Measurements from ENCODE around the gene PYCARD. TPM values are rescaled to one million over a fixed set of nuclear protein-coding genes. Genes with fewer than 3 reads are reported as not detected.

Gene PYCARD
- total and polyA plus RNA-seq, 9 of the 15 experiments (the other 6 are each of a cell fraction or from before 2014, with no cell fraction given): 1.3 to 28.4 (median 6.0) TPM

DNA sequence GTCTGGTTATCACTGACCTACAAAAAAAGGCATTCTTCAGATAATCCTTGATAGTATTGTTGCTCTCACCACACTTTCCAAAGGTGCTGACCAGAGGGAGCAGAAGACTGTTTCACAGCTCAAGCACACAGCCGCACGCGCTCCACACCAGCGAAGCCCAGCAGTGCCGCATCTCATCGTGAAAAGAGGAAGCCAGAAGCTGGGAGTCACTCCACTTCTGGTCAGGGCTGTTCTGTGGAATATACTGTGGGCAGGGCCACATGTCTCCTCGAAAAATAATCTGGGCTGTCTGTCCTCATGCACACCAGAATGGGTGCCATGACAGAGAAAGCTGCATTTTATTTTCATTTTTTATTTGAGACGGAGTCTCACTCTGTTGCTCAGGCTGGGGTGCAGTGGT is 45.4 kb downstream of the PYCARD start (continued):
- TF ChIP-seq, protein P1, sequence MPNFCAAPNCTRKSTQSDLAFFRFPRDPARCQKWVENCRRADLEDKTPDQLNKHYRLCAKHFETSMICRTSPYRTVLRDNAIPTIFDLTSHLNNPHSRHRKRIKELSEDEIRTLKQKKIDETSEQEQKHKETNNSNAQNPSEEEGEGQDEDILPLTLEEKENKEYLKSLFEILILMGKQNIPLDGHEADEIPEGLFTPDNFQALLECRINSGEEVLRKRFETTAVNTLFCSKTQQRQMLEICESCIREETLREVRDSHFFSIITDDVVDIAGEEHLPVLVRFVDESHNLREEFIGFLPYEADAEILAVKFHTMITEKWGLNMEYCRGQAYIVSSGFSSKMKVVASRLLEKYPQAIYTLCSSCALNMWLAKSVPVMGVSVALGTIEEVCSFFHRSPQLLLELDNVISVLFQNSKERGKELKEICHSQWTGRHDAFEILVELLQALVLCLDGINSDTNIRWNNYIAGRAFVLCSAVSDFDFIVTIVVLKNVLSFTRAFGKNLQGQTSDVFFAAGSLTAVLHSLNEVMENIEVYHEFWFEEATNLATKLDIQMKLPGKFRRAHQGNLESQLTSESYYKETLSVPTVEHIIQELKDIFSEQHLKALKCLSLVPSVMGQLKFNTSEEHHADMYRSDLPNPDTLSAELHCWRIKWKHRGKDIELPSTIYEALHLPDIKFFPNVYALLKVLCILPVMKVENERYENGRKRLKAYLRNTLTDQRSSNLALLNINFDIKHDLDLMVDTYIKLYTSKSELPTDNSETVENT (CRISPR knock-in tag; IDR thresholded peaks at IDR 0.05): no peak
- TF ChIP-seq NR4A1 (CRISPR knock-in tag; IDR thresholded peaks at IDR 0.05) (no peak), NR4A1 (tag; IDR thresholded peaks at IDR 0.05) (no peak), MYC (IDR thresholded peaks at IDR 0.05; ENCODE audit: low read depth, low read length) (peak; percentile 49; the same call in 1 of the 2 replicates), MYC (CRISPR knock-in tag; IDR thresholded peaks at IDR 0.05; ENCODE audit: borderline replicate concordance, low read depth) (no peak), HSF4 (CRISPR knock-in tag; IDR thresholded peaks at IDR 0.05; ENCODE audit: borderline replicate concordance) (no peak), RBBP5 (IDR thresholded peaks at IDR 0.05; ENCODE audit: borderline replicate concordance, insufficient read depth, low read length, poor library complexity, severe bottlenecking) (peak; percentile 27), IFI16 (CRISPR knock-in tag; IDR thresholded peaks at IDR 0.05) (no peak), SRSF1 (IDR thresholded peaks at IDR 0.05; ENCODE audit: low read depth, low read length) (no peak), CTBP1 (IDR thresholded peaks at IDR 0.05; ENCODE audit: borderline replicate concordance) (peak; percentile 29; the same call in 1 of the 2 replicates), SMARCE1 (IDR thresholded peaks at IDR 0.05) (no peak), HDAC1 (IDR thresholded peaks at IDR 0.05) (no peak), PHF21A (IDR thresholded peaks at IDR 0.05; ENCODE audit: borderline replicate concordance, low read depth) (no peak), TGIF2 (CRISPR knock-in tag; IDR thresholded peaks at IDR 0.05) (no peak), LEF1 (IDR thresholded peaks at IDR 0.05) (no peak), TEAD1 (CRISPR knock-in tag; IDR thresholded peaks at IDR 0.05) (no peak), ZFP36 (IDR thresholded peaks at IDR 0.05; ENCODE audit: low read depth, low read length, partially characterized antibody) (peak; percentile 69), SPI1 (IDR thresholded peaks at IDR 0.05; ENCODE audit: borderline replicate concordance, low read depth, low read length) (peak; percentile 99), TAF15 (IDR thresholded peaks at IDR 0.05; ENCODE audit: low read depth, low read length) (no peak)
- TF ChIP-seq, protein P2, sequence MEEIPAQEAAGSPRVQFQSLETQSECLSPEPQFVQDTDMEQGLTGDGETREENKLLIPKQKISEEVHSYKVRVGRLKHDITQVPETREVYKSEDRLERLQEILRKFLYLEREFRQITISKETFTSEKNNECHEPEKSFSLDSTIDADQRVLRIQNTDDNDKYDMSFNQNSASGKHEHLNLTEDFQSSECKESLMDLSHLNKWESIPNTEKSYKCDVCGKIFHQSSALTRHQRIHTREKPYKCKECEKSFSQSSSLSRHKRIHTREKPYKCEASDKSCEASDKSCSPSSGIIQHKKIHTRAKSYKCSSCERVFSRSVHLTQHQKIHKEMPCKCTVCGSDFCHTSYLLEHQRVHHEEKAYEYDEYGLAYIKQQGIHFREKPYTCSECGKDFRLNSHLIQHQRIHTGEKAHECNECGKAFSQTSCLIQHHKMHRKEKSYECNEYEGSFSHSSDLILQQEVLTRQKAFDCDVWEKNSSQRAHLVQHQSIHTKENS (CRISPR knock-in tag; IDR thresholded peaks at IDR 0.05): no peak
- TF ChIP-seq, protein P3, sequence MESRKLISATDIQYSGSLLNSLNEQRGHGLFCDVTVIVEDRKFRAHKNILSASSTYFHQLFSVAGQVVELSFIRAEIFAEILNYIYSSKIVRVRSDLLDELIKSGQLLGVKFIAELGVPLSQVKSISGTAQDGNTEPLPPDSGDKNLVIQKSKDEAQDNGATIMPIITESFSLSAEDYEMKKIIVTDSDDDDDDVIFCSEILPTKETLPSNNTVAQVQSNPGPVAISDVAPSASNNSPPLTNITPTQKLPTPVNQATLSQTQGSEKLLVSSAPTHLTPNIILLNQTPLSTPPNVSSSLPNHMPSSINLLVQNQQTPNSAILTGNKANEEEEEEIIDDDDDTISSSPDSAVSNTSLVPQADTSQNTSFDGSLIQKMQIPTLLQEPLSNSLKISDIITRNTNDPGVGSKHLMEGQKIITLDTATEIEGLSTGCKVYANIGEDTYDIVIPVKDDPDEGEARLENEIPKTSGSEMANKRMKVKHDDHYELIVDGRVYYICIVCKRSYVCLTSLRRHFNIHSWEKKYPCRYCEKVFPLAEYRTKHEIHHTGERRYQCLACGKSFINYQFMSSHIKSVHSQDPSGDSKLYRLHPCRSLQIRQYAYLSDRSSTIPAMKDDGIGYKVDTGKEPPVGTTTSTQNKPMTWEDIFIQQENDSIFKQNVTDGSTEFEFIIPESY (CRISPR knock-in tag; IDR thresholded peaks at IDR 0.05): peak; percentile 45; the same call in 1 of the 2 replicates
- TF ChIP-seq, protein P4, sequence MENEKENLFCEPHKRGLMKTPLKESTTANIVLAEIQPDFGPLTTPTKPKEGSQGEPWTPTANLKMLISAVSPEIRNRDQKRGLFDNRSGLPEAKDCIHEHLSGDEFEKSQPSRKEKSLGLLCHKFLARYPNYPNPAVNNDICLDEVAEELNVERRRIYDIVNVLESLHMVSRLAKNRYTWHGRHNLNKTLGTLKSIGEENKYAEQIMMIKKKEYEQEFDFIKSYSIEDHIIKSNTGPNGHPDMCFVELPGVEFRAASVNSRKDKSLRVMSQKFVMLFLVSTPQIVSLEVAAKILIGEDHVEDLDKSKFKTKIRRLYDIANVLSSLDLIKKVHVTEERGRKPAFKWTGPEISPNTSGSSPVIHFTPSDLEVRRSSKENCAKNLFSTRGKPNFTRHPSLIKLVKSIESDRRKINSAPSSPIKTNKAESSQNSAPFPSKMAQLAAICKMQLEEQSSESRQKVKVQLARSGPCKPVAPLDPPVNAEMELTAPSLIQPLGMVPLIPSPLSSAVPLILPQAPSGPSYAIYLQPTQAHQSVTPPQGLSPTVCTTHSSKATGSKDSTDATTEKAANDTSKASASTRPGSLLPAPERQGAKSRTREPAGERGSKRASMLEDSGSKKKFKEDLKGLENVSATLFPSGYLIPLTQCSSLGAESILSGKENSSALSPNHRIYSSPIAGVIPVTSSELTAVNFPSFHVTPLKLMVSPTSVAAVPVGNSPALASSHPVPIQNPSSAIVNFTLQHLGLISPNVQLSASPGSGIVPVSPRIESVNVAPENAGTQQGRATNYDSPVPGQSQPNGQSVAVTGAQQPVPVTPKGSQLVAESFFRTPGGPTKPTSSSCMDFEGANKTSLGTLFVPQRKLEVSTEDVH (IDR thresholded peaks at IDR 0.05; ENCODE audit: low read depth, partially characterized antibody): no peak

All from K562 (cell line).